ENCODE results near the gene PITHD1. TPM values are rescaled to one million over a fixed set of nuclear protein-coding genes. Genes with fewer than 3 reads are reported as not detected.

The PITHD1 gene
- total RNA-seq, 1 experiment from 2014 or later = 48.9 TPM

- intact Hi-C loops (cut with micrococcal nuclease; ENCODE audit: unreplicated experiment) (no loop called here), in situ Hi-C loops (cut with HindIII; ENCODE audit: low pct_unique_long_range_greater_than_20kb, low sequenced_read_pairs) (no loop called here)
- Histone ChIP-seq H3K4me1 (ENCODE audit: control insufficient read depth, insufficient read depth, low read length) (peaks cover 2% of the 10 kb centered on the region; the same call in 1 of the 2 replicates), H3K4me3 (ENCODE audit: low read depth in 2 of 2, low read length in 2 of 2) (no peak overlapping the region), H3K27me3 (ENCODE audit: control insufficient read depth, insufficient read depth, low read length) (no peaks in the 10 kb centered on the region), H3K36me3 (ENCODE audit: control insufficient read depth, insufficient read depth, low read length) (no peaks in the 10 kb centered on the region), H3K27ac (ENCODE audit: low read length) (no peak overlapping the region), H3K9me3 (ENCODE audit: control insufficient read depth, insufficient read depth, low read depth, low read length) (no peaks in the 10 kb centered on the region)
- no peak for DNase-seq (ENCODE audit: low read depth, low spot score)
- no TSS peak for BruUV-seq (replicated peaks)
- ChIA-PET POLR2A (interaction anchor here (0.6 to 0.7 kb wide), 2 partner anchors 12 to 171 kb away, joined by 4 to 5 read pairs; no protein-coding TSS in a partner anchor), CTCF (no interaction called here)
- TF ChIP-seq SIN3A (IDR thresholded peaks at IDR 0.05; ENCODE audit: borderline replicate concordance, insufficient read depth, low read depth, low read length) (no peak), POLR2AphosphoS5 (IDR thresholded peaks at IDR 0.05; ENCODE audit: low read depth, low read length) (no peak), CTCF (IDR thresholded peaks at IDR 0.05) (no peak), TCF7L2 (IDR thresholded peaks at IDR 0.05; ENCODE audit: low read depth, low read length) (no peak), REST (IDR thresholded peaks at IDR 0.05; ENCODE audit: insufficient read depth in 1 of 2, low read depth in 2 of 2, low read length in 1 of 2) (no peak)
- no peak for ATAC-seq
Measured at GRCh38 chr1:23736437-23737134, 41.6 kb upstream of the PITHD1 start.

- CTCF ChIA-PET = no interaction called here
- ATAC-seq (no peak), DNase-seq (ENCODE audit: low read depth, low spot score) (no peak)
- peaks cover 23% of the 10 kb centered on the region for H3K4me1 ChIP-seq (ENCODE audit: control insufficient read depth, insufficient read depth, low read length)
- TF ChIP-seq SIN3A (IDR thresholded peaks at IDR 0.05; ENCODE audit: borderline replicate concordance, insufficient read depth, low read depth, low read length) (no peak), TCF7L2 (IDR thresholded peaks at IDR 0.05; ENCODE audit: low read depth, low read length) (no peak), REST (IDR thresholded peaks at IDR 0.05; ENCODE audit: insufficient read depth in 1 of 2, low read depth in 2 of 2, low read length in 1 of 2) (no peak), CTCF (IDR thresholded peaks at IDR 0.05) (no peak), POLR2AphosphoS5 (IDR thresholded peaks at IDR 0.05; ENCODE audit: low read depth, low read length) (no peak)
- intact Hi-C loops (cut with micrococcal nuclease; ENCODE audit: unreplicated experiment) = loop anchor here (5.0 kb wide), 1 partner anchor 34 kb away; no protein-coding TSS in a partner anchor
- no peak overlapping the region for H3K4me3 ChIP-seq (ENCODE audit: low read depth in 2 of 2, low read length in 2 of 2)
- no peaks in the 10 kb centered on the region for H3K9me3 ChIP-seq (ENCODE audit: control insufficient read depth, insufficient read depth, low read depth, low read length)
- POLR2A ChIA-PET = no interaction called here
- H3K27me3 ChIP-seq (ENCODE audit: control insufficient read depth, insufficient read depth, low read length) = no peaks in the 10 kb centered on the region
- peak overlapping the region; percentile 94; the same call in 1 of the 2 replicates for H3K27ac ChIP-seq (ENCODE audit: low read length)
- H3K36me3 ChIP-seq (ENCODE audit: control insufficient read depth, insufficient read depth, low read length) = peaks cover 4% of the 10 kb centered on the region
- in situ Hi-C loops (cut with HindIII; ENCODE audit: low pct_unique_long_range_greater_than_20kb, low sequenced_read_pairs) = no loop called here
- BruUV-seq (replicated peaks) = no TSS peak
Measured at GRCh38 chr1:23741609-23742008, 36.6 kb upstream of the PITHD1 start.
